Gastroesophageal sphincter (tissue), 4 donors: ENCODE results near the gene LPO. TPM values are rescaled to one million over a fixed set of nuclear protein-coding genes. Genes with fewer than 3 reads are reported as not detected.

ENCODE experiments used
- ATAC-seq: fragments of 150-250 bp; one replicate; pipeline ENCODE4 v1.9.1; 2016; ENCODE audit warnings: mild to moderate bottlenecking, moderate library complexity
- H3K27ac ChIP-seq, 4 donors: fragments of 200-600 bp; sonication (generic) in 3 of 4; 1 replicate in 3 of 4; 2 replicates in 1 of 4; pipeline ENCODE4 v1.5.1; 2016 to 2019
- H3K27me3 ChIP-seq: fragments of 200-600 bp; sonication (generic); one replicate; pipeline ENCODE4 v1.5.1; 2019
- H3K36me3 ChIP-seq, 2 donors: fragments of 200-600 bp; sonication (generic); one replicate each; pipeline ENCODE4 v1.5.1; 2019; ENCODE audit warnings: control low read depth in 1 of 2
- H3K4me1 ChIP-seq, 3 donors: fragments of 200-600 bp; sonication (generic); 1 replicate in 2 of 3; 2 replicates in 1 of 3; pipeline ENCODE4 v1.5.1; 2016 to 2019; ENCODE audit warnings: control low read depth in 2 of 3
- H3K4me3 ChIP-seq, 2 donors: fragments of 200-600 bp; sonication (generic); one replicate each; pipeline ENCODE4 v1.5.1; 2019; ENCODE audit warnings: mild to moderate bottlenecking in 1 of 2, moderate library complexity in 1 of 2
- H3K9me3 ChIP-seq, 3 donors: fragments of 200-600 bp; sonication (generic); one replicate each; pipeline ENCODE4 v1.5.1; 2017 to 2019; ENCODE audit warnings: control low read depth in 2 of 3
- CTCF ChIP-seq, 4 experiments: fragments of 200-600 bp in 2 of 4; fragments of 450-650 bp in 2 of 4; sonication (generic) in 1 of 4; IDR thresholded peaks; one replicate each; pipeline ENCODE4 v1.5.1; 2017 to 2019; ENCODE audit warnings: antibody characterized with exemption in 4 of 4, mild to moderate bottlenecking in 2 of 4, moderate library complexity in 2 of 4
- EP300 ChIP-seq: sonication (generic); formaldehyde crosslinking; IDR thresholded peaks from one replicate; pipeline ENCODE4 v1.6.1; 2017; ENCODE audit warnings: antibody characterized with exemption, mild to moderate bottlenecking
- POLR2A ChIP-seq, 2 donors: fragments of 450-650 bp; IDR thresholded peaks; one replicate each; pipeline ENCODE4 v1.6.1; 2017; ENCODE audit warnings: antibody characterized with exemption in 2 of 2, mild to moderate bottlenecking in 2 of 2, moderate library complexity in 1 of 2
- POLR2AphosphoS5 ChIP-seq: sonication (generic); formaldehyde crosslinking; IDR thresholded peaks from one replicate; pipeline ENCODE4 v1.6.1; 2017; ENCODE audit warnings: antibody characterized with exemption
- WGBS, 2 donors: methylation state at CpG; one replicate each; pipeline ENCODE4 v1.1.5; 2018; ENCODE audit warnings: low coverage in 1 of 2; 5-methylcytosine and 5-hydroxymethylcytosine counted together
- total RNA-seq, 4 donors: library from RNA; depleted of rRNA; stranded (reverse); fragments of >200 nt; gene quantifications; one replicate each; pipeline ENCODE4 v1.1.0, GENCODE V29; 2016

The LPO gene
- total RNA-seq, 4 donors from 2014 or later, result 0.15 to 0.77 TPM; not detected in 2

- no peak for ATAC-seq
- TF ChIP-seq POLR2A (IDR thresholded peaks at IDR 0.05) (no peak), EP300 (no peak), CTCF (IDR thresholded peaks at IDR 0.05) (no peak), POLR2AphosphoS5 (no peak)
- peaks cover 0 to 3% (median 0%) of the 10 kb centered on the region in 3 donors for H3K4me1 ChIP-seq
- 79 to 81% methylated on average over 3 to 6 of the region's 15 CpGs for WGBS, 2 donors
- no peak overlapping the region for H3K4me3 ChIP-seq
- no peak overlapping the region for H3K27ac ChIP-seq
- H3K9me3 ChIP-seq, result no peaks in the 10 kb centered on the region
- peaks cover 28% of the 10 kb centered on the region for H3K27me3 ChIP-seq
- H3K36me3 ChIP-seq, result no peaks in the 10 kb centered on the region
Measured at GRCh38 chr17:58273453-58274104, 35.2 kb downstream of the LPO start.

GRCh38 chr17:58275417-58275816, 37.0 kb downstream of the LPO start:
- Histone ChIP-seq H3K9me3 (no peaks in the 10 kb centered on the region), H3K27ac (no peak overlapping the region), H3K36me3 (no peaks in the 10 kb centered on the region), H3K4me1 (peaks cover 0 to 14% (median 0%) of the 10 kb centered on the region in 3 donors), H3K4me3 (no peak overlapping the region), H3K27me3 (peaks cover 31% of the 10 kb centered on the region)
- WGBS, 2 donors, result 72 to 91% methylated on average over 6 to 9 of the region's 10 CpGs
- TF ChIP-seq EP300, result no peak
- no peak for TF ChIP-seq POLR2AphosphoS5
- TF ChIP-seq CTCF (IDR thresholded peaks at IDR 0.05), result no peak
- no peak for TF ChIP-seq POLR2A (IDR thresholded peaks at IDR 0.05)
- ATAC-seq, result no peak

GRCh38 chr17:58276423-58276822, 38.0 kb downstream of the LPO start:
- 33% methylated on average over 1 of the region's 2 CpGs; no CpG with 5 or more reads in 1 of the 2 donors for WGBS, 2 donors
- no peak for ATAC-seq

GRCh38 chr17:58277107-58277801, 38.9 kb downstream of the LPO start:
- Histone ChIP-seq H3K4me1 (peaks cover 0 to 14% (median 0%) of the 10 kb centered on the region in 3 donors), H3K4me3 (no peak overlapping the region), H3K36me3 (no peaks in the 10 kb centered on the region), H3K27ac (no peak overlapping the region), H3K9me3 (no peaks in the 10 kb centered on the region), H3K27me3 (peaks cover 44% of the 10 kb centered on the region)
- TF ChIP-seq POLR2AphosphoS5, result no peak
- WGBS, 2 donors, result 57 to 74% methylated on average over 3 to 5 of the region's 5 CpGs
- ATAC-seq, result no peak

More at GRCh38 chr17:58276423-58276822, 38.0 kb downstream of the LPO start:
- Histone ChIP-seq H3K9me3 (no peaks in the 10 kb centered on the region), H3K4me1 (peaks cover 0 to 14% (median 0%) of the 10 kb centered on the region in 3 donors), H3K36me3 (no peaks in the 10 kb centered on the region), H3K27me3 (peaks cover 42% of the 10 kb centered on the region), H3K27ac (no peak overlapping the region), H3K4me3 (no peak overlapping the region)
- TF ChIP-seq EP300 (no peak), CTCF (IDR thresholded peaks at IDR 0.05) (no peak), POLR2A (IDR thresholded peaks at IDR 0.05) (no peak), POLR2AphosphoS5 (no peak)

- ATAC-seq, result no peak
Measured at GRCh38 chr17:58277802-58278595, 39.6 kb downstream of the LPO start.

More at GRCh38 chr17:58277802-58278595, 39.6 kb downstream of the LPO start:
- Histone ChIP-seq H3K9me3 (no peaks in the 10 kb centered on the region), H3K4me3 (no peak overlapping the region), H3K27ac (peak overlapping the region in 2 of 4 donors; percentile 22 to 24), H3K36me3 (no peaks in the 10 kb centered on the region), H3K4me1 (peaks cover 0 to 14% (median 0%) of the 10 kb centered on the region in 3 donors), H3K27me3 (peaks cover 44% of the 10 kb centered on the region)
- 74 to 94% methylated on average over 3 to 6 of the region's 36 CpGs for WGBS, 2 donors
- no peak for TF ChIP-seq CTCF (IDR thresholded peaks at IDR 0.05)
- no peak for TF ChIP-seq EP300
- TF ChIP-seq POLR2AphosphoS5, result no peak
- TF ChIP-seq POLR2A (IDR thresholded peaks at IDR 0.05), result no peak
